KMS-11 (cell line): ENCODE results near the gene PHLDB3.

Source experiments
- H2AFZ ChIP-seq: fragments of 200-600 bp; sonication (generic); 2 replicates; pipeline ENCODE4 v1.6.1; 2016; ENCODE audit warnings: antibody characterized with exemption, mixed run types, low read depth
- H3K27ac ChIP-seq: fragments of 200-600 bp; sonication (generic); 2 replicates; pipeline ENCODE4 v1.6.1; 2016; ENCODE audit warnings: mild to moderate bottlenecking, mixed run types
- H3K27me3 ChIP-seq: fragments of 200-600 bp; sonication (generic); 2 replicates; pipeline ENCODE4 v1.6.1; 2017; ENCODE audit warnings: mild to moderate bottlenecking, low read depth, mixed run types, moderate library complexity; ENCODE audit not compliant: insufficient read depth
- H3K36me3 ChIP-seq: fragments of 200-600 bp; sonication (generic); 2 replicates; pipeline ENCODE4 v1.6.1; 2017; ENCODE audit warnings: mild to moderate bottlenecking, mixed run types; ENCODE audit not compliant: insufficient read depth
- H3K4me1 ChIP-seq: fragments of 200-600 bp; sonication (generic); 2 replicates; pipeline ENCODE4 v1.6.1; 2016; ENCODE audit warnings: mild to moderate bottlenecking, low read depth, mixed run types; ENCODE audit not compliant: poor library complexity, severe bottlenecking
- H3K4me2 ChIP-seq: fragments of 200-600 bp; sonication (generic); 2 replicates; pipeline ENCODE4 v1.7.0; 2016; ENCODE audit warnings: mild to moderate bottlenecking, mixed run types
- H3K4me3 ChIP-seq: fragments of 200-600 bp; sonication (generic); IDR thresholded peaks from 2 replicates; pipeline ENCODE4 v1.6.1; 2017; ENCODE audit warnings: low read depth, low read length, mixed read lengths; ENCODE audit not compliant: insufficient read depth
- H3K79me2 ChIP-seq: fragments of 200-600 bp; sonication (generic); 2 replicates; pipeline ENCODE4 v1.6.1; 2016; ENCODE audit warnings: low read depth, mixed run types; ENCODE audit not compliant: insufficient read depth
- H3K9ac ChIP-seq: fragments of 200-600 bp; sonication (generic); 2 replicates; pipeline ENCODE4 v1.6.1; 2016; ENCODE audit warnings: mild to moderate bottlenecking, mixed run types
- H4K20me1 ChIP-seq: fragments of 200-600 bp; sonication (generic); 2 replicates; pipeline ENCODE4 v1.6.1; 2016; ENCODE audit warnings: mild to moderate bottlenecking, mixed run types; ENCODE audit not compliant: insufficient read depth
- CTCF ChIP-seq: fragments of 200-600 bp; sonication (generic); conservative IDR thresholded peaks from 2 replicates; pipeline ENCODE4 v1.6.1; 2017; ENCODE audit warnings: low read depth, mild to moderate bottlenecking, antibody characterized with exemption, low read length, moderate library complexity, mixed read lengths

The PHLDB3 gene

GRCh38 chr19:43467276-43467675, 37.3 kb downstream of the PHLDB3 start:
- no peak overlapping the region for H3K4me2 ChIP-seq
- H3K27me3 ChIP-seq, result no peaks in the 10 kb centered on the region; the same call in 1 of the 2 replicates
- H3K9ac ChIP-seq, result no peak overlapping the region
- H3K79me2 ChIP-seq, result no peaks in the 10 kb centered on the region
- H3K4me1 ChIP-seq, result peaks cover 8% of the 10 kb centered on the region
- TF ChIP-seq CTCF, result no peak
- H3K36me3 ChIP-seq, result no peaks in the 10 kb centered on the region
- H3K27ac ChIP-seq, result no peak overlapping the region
- no peak overlapping the region for H2AFZ ChIP-seq
- no peak overlapping the region for H3K4me3 ChIP-seq
- no peaks in the 10 kb centered on the region for H4K20me1 ChIP-seq

GRCh38 chr19:43466793-43467192, 37.8 kb downstream of the PHLDB3 start:
- peaks cover 8% of the 10 kb centered on the region for H3K4me1 ChIP-seq
- no peaks in the 10 kb centered on the region for H4K20me1 ChIP-seq
- H3K4me2 ChIP-seq, result no peak overlapping the region
- TF ChIP-seq CTCF, result no peak
- H3K79me2 ChIP-seq, result no peaks in the 10 kb centered on the region
- H2AFZ ChIP-seq, result no peak overlapping the region
- H3K27ac ChIP-seq, result no peak overlapping the region
- H3K9ac ChIP-seq, result no peak overlapping the region
- H3K36me3 ChIP-seq, result no peaks in the 10 kb centered on the region
- no peaks in the 10 kb centered on the region; the same call in 1 of the 2 replicates for H3K27me3 ChIP-seq
- no peak overlapping the region for H3K4me3 ChIP-seq

- peak within 1 kb of the TSS; percentile 76 for H3K4me2 ChIP-seq
Observed at GRCh38 chr19:43465468-43466120, 39.0 kb downstream of the PHLDB3 start, which contains the start of gene LYPD3. Gene LYPD3 (minus strand): TSS chr19:43465608. CDS start chr19:43465571, 37 bp downstream.

GRCh38 chr19:43464134-43464775, 40.3 kb downstream of the PHLDB3 start:
- H3K4me3 ChIP-seq, result no peak overlapping the region
- H3K27me3 ChIP-seq, result peaks cover 2% of the 10 kb centered on the region; the same call in 1 of the 2 replicates
- no peaks in the 10 kb centered on the region for H4K20me1 ChIP-seq
- peak overlapping the region; percentile 1; the same call in 1 of the 2 replicates for H3K9ac ChIP-seq
- H3K4me1 ChIP-seq, result peaks cover 8% of the 10 kb centered on the region
- H2AFZ ChIP-seq, result peak overlapping the region; percentile 93
- H3K79me2 ChIP-seq, result no peaks in the 10 kb centered on the region
- H3K36me3 ChIP-seq, result no peaks in the 10 kb centered on the region
- H3K4me2 ChIP-seq, result peak overlapping the region; percentile 76
- no peak for TF ChIP-seq CTCF
- peak overlapping the region; percentile 3; the same call in 1 of the 2 replicates for H3K27ac ChIP-seq

More at GRCh38 chr19:43465468-43466120, 39.0 kb downstream of the PHLDB3 start, which contains the start of gene LYPD3:
- Histone ChIP-seq H3K27ac (no peak within 1 kb of the TSS), H3K4me3 (no peak within 1 kb of the TSS), H3K27me3 (peaks cover 2% of the 10 kb centered on the region; the same call in 1 of the 2 replicates), H4K20me1 (no peaks in the 10 kb centered on the region), H3K36me3 (no peaks in the 10 kb centered on the region), H3K79me2 (no peaks in the 10 kb centered on the region), H3K9ac (no peak within 1 kb of the TSS; the same call in 1 of the 2 replicates), H2AFZ (peak within 1 kb of the TSS; percentile 93), H3K4me1 (peaks cover 8% of the 10 kb centered on the region)
- TF ChIP-seq CTCF, result no peak
